ENCODE measurements around the gene PRMT1.
A peak's percentile ranks its signal among the peaks of the same experiment; 100 is the strongest.
"Not testable (repeated sequence)": the region's sequence is repeated elsewhere in the genome, so short reads cannot be mapped to it uniquely, and the experiment has no call there.

Gene PRMT1

DNA sequence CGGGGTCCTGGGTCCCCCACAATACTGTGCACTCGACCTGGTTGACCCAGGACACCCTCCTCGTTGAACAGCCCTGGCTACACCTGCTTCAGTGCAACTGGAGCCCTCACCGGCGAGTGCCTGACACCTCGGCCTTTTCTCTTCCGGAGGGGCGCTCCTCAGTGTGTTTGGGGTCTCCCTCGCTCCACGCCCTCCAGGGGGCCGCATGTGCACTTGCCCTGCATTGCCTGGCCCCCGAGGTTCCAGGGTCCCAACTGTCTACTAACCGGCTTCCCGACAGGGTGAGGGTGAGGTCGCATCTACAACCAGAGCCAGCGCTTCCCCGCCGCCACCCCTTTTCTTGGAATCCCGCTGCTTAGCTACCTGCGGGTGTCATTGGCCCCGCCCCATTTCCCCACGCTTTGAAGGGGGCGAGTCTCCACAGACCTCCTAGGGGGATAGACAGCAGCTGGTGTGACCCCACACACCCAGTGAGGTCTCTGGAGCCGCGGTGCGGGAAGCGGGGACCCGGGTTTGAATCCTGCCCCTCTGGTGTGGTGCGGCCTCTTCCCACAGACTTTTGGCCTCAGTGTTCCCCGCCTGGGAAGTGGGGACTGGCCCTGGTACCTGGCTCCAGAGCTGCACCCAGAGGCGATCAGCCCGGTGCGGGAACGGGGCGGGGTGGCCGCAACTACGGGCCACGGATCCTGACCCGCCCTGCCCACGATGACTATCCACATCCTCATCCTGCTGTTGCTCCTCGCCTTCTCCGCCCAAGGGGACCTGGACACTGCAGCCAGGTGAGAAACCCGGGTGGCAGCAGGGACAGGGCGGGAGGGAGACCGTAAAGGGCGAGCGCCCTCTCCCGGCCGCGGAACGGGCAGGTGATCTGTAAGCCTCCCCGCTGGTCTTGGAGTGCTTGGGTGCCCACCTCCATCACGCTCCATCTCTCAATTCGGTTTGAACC, 12.3 kb downstream of the PRMT1 start, which contains the start of gene ADM5:
Gene ADM5 (plus strand): TSS at position 462 of the 946 bp plus-strand sequence. CDS start 244 bp downstream, at position 706.
- peak; percentile 76 for DNase-seq

DNA sequence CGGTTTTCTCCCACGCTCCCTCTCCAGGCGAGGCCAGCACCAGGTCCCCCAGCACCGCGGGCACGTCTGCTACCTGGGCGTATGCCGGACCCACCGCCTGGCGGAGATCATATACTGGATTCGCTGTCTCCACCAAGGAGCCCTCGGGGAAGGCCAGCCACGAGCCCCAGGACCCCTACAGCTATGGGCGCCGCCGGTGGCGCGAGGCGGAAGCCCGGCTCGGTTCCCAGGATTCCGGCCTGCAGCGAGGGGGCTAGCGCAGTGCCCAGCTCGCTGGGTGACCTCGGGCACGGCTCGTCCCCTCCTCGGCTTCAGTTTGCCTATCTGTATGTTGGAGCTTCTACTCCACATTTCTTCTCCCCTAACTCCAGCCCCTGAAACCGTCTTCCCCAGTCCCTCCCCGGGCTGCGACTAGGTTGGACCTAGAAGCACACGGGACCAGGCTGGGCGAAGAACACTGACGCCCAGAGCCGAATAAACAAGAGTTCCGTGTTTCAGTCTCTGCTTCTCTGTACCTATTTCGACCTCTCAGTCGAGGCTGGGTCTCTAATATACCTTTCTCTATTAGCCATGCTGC, 13.1 kb downstream of the PRMT1 start:
- no peak for DNase-seq

DNA sequence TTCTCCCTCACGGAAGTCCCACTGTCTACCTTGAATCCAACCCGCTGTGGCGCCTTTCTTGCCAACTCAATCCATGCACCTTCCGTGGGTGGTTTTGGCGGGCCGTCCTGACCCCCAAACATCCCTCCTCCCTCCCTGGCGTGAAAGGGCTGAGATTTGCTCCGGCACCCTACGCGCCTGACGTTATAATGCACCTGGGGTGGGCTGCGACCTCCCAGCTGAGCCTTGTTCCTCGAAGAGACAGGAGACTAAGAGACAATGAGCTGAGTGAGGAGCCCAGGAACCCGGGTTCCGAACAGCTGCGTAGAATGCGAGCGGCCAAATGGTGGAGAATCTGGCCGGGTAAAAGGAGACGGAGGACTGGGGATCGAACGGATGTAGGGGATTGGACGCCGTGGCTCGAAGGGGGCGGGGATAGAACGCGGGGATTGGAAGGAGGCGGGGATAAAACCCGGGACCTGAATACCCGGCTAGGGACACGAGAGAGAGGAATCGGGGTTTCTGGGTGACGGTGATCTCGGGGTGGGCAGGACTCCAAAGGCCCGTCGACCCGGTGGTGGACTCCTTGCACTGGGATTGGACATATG, 13.7 kb downstream of the PRMT1 start, which contains the start of gene CPT1C:
Gene CPT1C (plus strand): TSS at position 461 of the 587 bp plus-strand sequence. CDS start 1,137 bp downstream, outside the sequence.
- peak; percentile 94 for DNase-seq

DNA sequence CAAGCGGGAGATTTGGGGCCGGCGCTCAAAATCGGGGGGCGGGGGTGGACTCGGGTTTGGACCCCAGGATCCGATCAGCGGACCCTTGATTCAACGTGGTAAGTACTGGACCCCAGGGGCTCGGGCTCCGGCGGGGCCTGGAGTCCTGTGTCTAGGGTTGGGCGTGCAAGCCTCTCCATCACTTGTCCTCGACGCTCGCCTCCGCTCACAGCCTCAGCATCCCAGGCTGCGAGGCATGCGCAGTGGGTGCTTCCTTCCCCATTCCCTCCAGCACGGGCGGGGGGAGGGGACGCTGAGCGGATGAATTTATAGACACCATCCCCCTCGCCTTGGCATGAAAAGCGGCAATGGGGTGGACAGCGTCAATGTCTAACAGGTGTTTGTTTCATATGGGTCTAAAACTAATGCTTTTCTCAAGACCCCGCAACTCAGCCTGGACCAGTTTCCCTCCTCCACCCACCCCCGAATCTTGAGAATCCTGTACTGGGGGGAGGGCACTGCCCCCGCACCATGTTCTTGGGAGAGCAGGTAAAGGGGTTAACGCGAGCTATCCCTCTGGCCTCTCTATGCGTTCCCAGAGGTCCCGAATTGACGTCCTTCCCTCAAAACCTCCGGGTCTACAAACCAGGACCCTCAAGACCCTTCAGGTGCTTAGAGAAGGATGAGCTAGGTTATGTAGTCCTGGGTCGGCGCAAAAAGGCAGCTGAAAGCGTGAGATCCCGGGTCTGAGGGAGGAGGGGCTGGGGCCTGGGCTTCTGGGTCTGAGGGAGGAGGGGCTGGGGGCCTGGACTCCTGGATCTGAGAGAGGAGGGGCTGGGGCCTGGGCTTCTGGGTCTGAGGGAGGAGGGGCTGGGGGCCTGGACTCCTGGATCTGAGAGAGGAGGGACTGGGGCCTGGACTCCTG, 14.4 kb downstream of the PRMT1 start:
- peak; percentile 91 for DNase-seq

DNA sequence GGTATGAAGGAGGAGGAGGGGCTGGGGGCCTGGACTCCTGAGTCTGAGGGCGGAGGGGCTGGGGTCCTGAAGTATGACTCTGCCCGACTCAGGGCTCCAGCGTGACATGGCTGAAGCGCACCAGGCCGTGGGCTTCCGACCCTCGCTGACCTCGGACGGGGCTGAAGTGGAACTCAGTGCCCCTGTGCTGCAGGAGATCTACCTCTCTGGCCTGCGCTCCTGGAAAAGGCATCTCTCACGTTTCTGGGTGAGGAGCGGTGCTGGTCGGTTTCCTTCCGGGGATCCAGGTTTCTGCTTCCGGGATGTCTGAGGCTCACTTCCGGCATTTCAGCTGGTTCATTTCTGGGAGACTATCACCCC, 15.1 kb downstream of the PRMT1 start:
- no peak for DNase-seq

DNA sequence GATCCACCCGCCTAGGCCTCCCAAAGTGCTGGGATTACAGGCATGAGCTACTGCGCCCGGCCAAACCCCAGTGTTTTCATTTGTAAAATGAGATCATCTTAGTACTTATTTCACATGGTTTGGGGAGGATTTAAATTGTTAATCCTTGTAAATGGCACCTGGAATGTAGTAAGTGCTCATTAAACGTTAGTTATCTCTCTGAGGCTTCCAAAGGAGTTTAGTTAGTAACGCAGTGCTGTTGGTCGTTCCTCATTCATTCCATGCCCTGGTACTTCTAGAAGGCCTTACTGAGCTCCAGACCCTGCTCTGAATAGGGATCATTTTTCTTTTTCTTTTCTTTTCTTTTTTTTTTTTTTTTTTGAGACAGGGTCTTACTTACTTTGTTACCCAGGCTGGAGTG, 19.0 kb downstream of the PRMT1 start:
- no peak for DNase-seq

DNA sequence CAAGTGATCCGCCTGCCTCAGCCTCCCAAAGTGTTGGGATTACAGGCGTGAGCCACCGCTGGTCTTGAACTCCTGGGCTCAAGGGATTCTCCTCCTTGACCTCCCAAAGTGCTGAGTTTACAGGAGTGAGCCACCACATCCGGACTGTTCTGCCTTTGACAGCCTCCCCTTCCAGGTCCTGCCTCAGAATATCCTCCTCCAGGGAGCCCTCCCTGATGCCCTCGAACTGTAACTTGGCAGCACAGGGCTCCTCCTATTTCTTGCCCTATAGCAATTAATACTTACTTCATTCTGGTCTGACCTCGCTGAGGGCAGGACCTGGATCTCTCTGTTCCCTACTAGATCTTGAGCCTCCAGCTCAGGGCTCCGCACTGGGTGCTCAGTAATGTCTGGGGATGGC, 19.8 kb downstream of the PRMT1 start:
- no peak for DNase-seq

DNA sequence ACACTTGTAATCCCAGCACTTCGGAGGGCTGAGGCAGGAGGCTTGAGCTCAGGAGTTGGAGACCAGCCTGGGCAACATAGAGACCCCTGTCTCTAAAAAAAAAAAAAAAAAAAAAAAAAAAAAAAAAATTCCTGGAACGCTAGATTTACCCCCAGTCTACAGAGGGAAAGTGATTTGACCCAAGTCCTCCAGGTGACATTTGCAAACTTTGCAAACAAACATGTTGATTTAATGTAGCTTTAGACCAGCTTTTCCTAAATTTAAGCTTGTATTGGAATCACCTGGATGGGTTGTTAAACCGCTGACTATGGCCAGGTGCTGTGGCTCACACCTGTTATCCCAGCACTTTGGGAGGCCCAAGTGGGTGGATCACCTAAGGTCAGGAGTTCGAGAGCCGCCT, 22.3 kb downstream of the PRMT1 start:
- DNase-seq, result no peak

DNA sequence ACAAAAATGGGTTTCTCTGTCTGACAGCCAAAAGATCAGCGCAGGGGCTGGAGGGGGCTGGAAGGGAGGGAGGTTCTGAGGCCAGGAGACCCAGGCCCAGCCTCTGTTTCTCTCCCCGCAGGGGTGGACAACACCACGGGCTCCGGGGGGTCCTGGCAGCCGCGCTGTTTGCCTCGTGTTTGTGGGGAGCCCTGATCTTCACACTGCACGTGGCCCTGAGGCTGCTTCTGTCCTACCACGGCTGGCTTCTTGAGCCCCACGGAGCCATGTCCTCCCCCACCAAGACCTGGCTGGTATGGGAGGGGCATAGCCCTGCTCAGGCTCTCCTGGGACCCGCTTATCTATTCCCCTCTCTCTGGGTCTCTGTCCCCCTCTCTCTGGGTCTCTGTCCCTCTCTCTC, 23.5 kb downstream of the PRMT1 start:
- DNase-seq, result no peak

DNA sequence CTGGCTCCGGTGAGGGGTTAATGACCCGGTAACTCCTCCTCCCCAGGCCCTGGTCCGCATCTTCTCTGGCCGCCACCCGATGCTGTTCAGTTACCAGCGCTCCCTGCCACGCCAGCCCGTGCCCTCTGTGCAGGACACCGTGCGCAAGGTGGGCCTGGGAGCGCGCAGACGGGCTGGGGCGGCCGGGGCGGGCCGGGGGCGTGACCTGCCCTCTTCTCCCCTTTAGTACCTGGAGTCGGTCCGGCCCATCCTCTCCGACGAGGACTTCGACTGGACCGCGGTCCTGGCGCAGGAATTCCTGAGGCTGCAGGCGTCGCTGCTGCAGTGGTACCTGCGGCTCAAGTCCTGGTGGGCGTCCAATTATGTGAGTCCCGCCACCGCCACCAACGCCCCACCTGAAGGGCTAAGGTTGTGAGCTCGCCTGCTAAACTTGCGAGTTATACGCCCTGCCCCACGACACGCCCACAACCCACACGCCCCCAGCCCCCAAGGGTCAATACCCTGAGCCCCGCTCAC, 24.3 kb downstream of the PRMT1 start:
- no peak for DNase-seq

DNA sequence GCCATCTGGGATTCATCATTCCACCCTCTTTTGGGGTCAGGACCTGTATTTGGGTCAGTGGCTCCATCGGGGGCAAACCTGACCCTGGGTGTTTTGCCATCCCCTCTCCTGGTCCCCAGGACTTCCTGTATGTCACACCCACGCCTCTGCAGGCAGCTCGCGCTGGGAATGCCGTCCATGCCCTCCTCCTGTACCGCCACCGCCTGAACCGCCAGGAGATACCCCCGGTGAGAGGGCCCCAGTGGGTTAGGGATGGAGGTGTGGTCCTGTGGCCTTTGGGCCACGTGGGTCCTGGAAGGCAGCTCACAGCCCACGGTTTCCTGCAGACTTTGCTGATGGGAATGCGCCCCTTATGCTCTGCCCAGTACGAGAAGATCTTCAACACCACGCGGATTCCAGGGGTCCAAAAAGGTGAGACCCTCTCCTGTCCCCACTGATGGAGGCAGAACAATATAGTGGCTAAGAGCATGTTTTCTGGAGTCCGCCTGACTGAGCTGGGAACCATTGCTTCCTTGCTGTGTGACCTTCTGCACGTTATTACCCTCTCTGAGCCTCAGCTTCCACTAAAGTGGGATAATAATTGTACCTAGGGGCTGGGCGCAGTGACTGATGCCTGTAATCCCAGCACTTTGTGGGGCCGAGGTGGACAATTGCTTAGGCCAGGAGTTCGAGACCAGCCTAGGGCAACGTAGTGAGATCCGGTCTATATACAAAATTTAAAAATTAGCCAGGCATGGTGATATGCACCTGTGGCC, 28.0 kb downstream of the PRMT1 start:
- no peak for DNase-seq

DNA sequence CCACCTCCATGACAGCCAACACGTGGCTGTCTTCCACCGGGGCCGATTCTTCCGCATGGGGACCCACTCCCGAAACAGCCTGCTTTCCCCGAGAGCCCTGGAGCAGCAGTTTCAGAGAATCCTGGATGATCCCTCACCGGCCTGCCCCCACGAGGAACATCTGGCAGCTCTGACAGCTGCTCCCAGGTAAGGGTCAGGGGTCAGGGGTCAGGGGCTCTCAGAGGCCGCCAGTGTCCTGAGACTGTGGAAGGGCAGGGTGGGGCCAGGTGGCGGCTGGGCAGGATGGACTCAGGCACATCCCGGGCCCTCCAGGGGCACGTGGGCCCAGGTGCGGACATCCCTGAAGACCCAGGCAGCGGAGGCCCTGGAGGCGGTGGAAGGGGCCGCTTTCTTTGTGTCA, 28.8 kb downstream of the PRMT1 start:
- DNase-seq, result no peak

DNA sequence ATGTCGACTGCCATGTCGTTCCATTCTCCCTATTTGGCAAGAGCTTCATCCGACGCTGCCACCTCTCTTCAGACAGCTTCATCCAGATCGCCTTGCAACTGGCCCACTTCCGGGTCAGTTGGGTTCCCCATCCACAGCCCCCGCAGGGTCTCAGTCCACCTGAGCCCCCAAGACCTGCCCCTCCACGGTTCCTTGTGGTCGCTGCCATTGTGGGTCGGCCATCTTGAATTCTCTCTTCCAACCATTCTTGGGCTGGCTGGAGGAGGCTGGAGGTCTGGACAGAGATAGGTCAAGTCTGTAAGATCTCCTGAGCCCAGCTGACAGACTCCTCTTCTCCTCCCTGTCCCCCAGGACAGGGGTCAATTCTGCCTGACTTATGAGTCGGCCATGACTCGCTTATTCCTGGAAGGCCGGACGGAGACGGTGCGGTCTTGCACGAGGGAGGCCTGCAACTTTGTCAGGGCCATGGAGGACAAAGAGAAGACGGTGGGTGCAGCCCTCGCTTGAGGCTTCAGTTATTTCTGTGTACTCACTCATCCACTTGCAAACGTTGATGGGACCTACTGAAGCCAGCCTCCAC, 33.4 kb downstream of the PRMT1 start:
- DNase-seq, result no peak

DNA sequence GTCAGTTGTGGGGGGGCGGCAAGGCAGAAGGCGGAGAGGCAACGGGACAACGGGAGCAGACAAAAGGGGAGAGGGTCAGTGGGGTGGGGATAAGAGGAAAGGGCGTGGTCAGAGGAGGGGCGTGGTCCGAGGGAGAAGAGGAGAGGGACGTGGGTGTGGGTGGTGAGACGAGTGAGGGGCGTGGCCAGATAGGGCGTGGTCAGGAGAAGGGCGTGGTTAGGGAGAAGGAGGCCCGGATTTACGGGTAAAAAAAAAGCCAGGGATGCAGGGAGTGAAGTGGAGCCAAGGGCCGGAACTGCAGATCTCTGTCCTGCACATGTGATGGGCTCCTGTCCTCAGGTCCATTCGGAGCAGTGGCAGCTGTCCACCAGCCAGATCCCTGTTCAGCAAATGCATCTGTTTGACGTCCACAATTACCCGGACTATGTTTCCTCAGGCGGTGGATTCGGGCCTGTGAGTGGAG, 35.4 kb downstream of the PRMT1 start:
- DNase-seq, result no peak

DNA sequence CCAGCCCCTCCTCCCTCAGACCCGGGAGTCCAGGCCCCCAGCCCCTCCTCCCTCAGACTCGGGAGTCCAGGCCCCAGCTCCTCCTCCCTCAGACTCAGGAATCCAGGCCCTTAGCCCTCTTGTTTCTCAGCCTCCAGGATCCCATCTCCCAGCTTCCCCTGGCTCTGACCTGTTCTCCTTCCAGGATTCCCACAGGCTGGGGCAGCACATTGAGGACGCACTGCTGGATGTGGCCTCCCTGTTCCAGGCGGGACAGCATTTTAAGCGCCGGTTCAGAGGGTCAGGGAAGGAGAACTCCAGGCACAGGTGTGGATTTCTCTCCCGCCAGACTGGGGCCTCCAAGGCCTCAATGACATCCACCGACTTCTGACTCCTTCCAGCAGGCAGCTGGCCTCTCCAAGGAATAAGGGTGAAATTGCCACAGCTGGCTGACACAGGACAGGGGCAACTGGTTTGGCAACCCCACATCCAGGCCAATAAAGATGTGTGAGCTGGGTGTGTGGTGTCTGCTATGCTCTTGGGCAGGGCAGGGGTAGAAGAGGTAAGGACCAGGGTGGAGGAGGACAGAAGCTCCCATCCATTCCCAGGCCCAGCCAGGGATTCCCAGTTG, 36.3 kb downstream of the PRMT1 start:
- no peak for DNase-seq

DNA sequence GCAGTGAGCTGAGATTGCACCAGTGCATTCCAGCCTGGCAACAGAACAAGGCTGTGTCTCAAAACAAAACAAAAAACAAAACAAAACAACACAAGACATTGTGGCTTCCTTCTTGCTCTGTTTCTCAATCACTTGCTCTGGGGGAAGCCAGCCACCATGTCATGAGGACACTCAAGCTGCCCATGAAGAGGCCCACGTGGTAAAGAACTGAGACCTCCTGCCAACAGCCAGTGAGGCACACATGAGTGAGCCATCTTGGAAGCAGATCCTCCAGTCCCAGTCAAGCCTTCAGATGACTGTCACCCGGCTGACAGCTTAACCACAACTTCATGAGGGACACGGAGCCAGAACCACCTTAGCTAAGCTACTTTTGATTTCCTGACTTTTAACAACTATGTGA, 39.1 kb downstream of the PRMT1 start:
- DNase-seq, result no peak

DNA sequence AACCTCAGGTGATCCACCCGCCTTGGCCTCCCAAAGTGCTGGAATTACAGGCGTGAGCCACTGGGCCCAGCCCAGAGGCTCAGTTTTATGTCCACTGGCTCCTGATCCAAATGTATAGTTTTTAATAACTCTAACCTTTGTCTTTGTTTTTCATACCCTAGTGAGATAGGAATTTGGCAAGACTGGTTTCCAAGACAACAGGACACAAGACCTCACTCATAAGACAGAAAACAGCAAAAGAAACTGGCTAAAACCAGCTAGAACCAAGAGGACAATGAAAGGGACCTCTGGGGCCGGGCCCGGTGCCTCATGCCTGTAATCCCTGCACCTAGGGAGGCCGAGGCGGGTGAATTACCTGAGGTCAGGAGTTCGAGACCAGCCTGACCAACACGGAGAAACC, 41.4 kb downstream of the PRMT1 start:
- no peak for DNase-seq

DNA sequence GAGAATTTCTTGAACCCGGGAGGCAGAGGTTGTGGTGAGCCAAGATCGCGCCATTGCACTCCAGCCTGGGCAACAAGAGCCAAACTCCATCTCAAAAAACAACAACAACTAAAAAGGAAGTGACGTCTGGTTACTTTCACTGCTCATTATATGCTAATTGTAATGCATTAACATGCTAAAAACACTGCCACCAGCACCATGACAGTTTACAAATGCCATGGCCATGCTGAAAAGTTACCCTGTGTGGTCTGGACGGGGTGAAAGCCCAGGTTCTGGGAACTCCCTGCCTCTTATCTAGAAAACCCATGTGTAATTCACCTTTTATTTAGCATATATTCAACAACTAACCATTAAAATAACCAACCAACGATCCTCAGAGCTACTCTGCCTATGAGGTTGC, 41.9 kb downstream of the PRMT1 start:
- DNase-seq, result no peak

DNA sequence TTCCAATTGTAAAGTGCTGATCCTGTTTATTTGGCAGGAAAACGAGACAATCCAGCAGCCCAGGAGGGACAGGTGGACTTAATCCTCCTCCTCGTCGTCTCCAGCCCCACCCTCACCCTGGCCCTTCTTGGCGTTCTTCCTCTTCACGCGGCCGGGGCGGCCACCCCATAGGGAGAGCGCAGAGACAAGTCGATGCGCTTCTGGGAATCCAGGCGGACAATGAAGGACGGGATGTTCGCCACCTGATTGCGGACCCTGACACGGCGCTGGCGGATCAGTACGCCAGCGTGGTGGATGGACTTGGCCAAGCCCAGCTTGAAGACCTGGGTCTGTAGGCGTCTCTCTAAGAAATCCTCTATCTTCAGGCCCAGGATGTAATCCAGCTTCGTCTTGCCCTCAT, 42.3 kb downstream of the PRMT1 start:
- DNase-seq, result not testable (repeated sequence)

DNA sequence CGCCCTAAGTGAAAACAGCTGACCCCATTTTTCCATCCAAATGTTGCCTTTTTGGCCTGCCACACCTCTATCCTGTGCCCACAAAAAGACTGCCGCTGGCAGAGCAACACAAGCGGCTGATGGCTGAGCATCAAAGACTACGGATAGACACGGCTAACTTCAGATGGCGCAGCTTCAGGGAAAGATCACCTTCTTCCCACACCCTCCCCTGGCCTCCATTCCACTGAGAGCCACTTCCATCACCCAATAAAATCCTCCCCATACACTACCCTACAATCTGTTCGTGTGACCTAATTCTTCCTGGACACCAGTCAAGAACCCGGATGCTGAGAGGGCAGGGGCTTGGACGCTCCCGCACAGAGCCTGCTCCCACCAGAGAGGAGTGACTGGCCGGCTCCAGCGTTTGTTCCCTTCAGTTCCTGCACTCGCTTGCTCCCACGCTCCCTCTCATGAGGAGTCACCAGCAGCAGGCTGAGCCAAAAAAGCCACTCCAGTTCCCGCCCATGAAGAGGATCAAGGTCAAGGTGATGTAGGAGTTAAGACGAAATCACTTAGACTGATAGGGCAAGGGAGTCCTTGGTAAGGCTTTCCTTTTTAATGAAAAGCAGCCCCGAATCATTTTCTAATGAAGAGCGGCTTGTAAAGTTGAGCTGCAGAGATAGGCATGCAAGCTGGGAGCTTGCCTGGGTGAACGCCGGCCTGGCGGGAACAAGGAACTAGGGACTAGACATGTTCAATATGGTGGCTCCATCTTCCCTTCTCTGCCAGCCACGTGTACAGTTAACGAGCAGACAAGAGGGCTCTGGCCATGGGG, 50.4 kb downstream of the PRMT1 start:
- DNase-seq, result no peak

Measured in NCI-H510A (cell line).